Muscle of leg (tissue), 16 donors: Measurements from ENCODE around the gene ALG2. TPM values are rescaled to one million over a fixed set of nuclear protein-coding genes. Genes with fewer than 3 reads are reported as not detected.

ENCODE experiments used
- DNase-seq: peaks from one replicate; pipeline ENCODE4 v3.0.0; 2013
- H3K27ac ChIP-seq: one replicate; pipeline ENCODE4 v1.5.1; 2013; ENCODE audit warnings: mild to moderate bottlenecking, low read length, control low read depth
- H3K27me3 ChIP-seq: one replicate; pipeline ENCODE4 v1.6.1; 2013; ENCODE audit warnings: low read length; ENCODE audit not compliant: control insufficient read depth, insufficient read depth
- H3K36me3 ChIP-seq: one replicate; pipeline ENCODE4 v1.6.1; 2013; ENCODE audit warnings: low read length; ENCODE audit not compliant: control insufficient read depth, insufficient read depth
- H3K4me1 ChIP-seq: one replicate; pipeline ENCODE4 v1.6.1; 2013; ENCODE audit warnings: low read length; ENCODE audit not compliant: control insufficient read depth, insufficient read depth
- H3K4me3 ChIP-seq: one replicate; pipeline ENCODE4 v1.5.1; 2013; ENCODE audit warnings: low read length, control low read depth
- H3K9me3 ChIP-seq: replicated peaks from 2 replicates; pipeline ENCODE4 v1.6.1; 2013; ENCODE audit warnings: low read depth, low read length; ENCODE audit not compliant: control insufficient read depth
- WGBS: methylation state at CpG from one replicate; pipeline ENCODE4 v1.1.5; 2013; ENCODE audit warnings: missing lambda C conversion rate; ENCODE audit not compliant: insufficient coverage; 5-methylcytosine and 5-hydroxymethylcytosine counted together
- long read RNA-seq, 11 donors: transcript quantifications; one replicate each; lab custom pipeline, GENCODE V29; 2026
- polyA plus RNA-seq, 8 donors: library from polyadenylated mRNA; unstranded; fragments of 120-200 nt; gene quantifications; one replicate each; pipeline versions ENCODE4 v1.2.1 to v1.2.3, GENCODE V29; 2013; ENCODE audit warnings: inconsistent platforms in 1 of 8, low replicate concordance in 1 of 8; ENCODE audit not compliant: insufficient read length in 8 of 8, insufficient read depth in 1 of 8
- total RNA-seq: library from RNA; stranded (reverse); fragments of 120-200 nt; gene quantifications from one replicate; pipeline ENCODE4 v1.2.4, GENCODE V29; 2013

The ALG2 gene
- 21.9 TPM for total RNA-seq
- polyA plus RNA-seq = 10 to 100 TPM; 17.3 to 22.5 (median 19.5) TPM
- long read RNA-seq, donor 1, transcript ALG2-203 (2 exons, 1,880 nt) = major isoform, 8 of 8 reads
- long read RNA-seq, donor 1, partial matches to known transcripts = 0 of 8 reads
- long read RNA-seq, donor 1, other reads (novel, unspliced or antisense) = 0 of 8 reads
- long read RNA-seq, donor 2 = 0 reads
- long read RNA-seq, donor 3, transcript ALG2-203 (2 exons, 1,880 nt) = major isoform, 10 of 11 reads
- long read RNA-seq, donor 3, partial matches to known transcripts = 0 of 11 reads
- long read RNA-seq, donor 3, other reads (novel, unspliced or antisense) = 0 of 11 reads
- long read RNA-seq, donor 4, transcript ALG2-203 (2 exons, 1,880 nt) = major isoform, 5 of 5 reads
- long read RNA-seq, donor 4, partial matches to known transcripts = 0 of 5 reads
- long read RNA-seq, donor 4, other reads (novel, unspliced or antisense) = 0 of 5 reads
- long read RNA-seq, donor 5, transcript ALG2-203 (2 exons, 1,880 nt) = major isoform, 21 of 24 reads
- long read RNA-seq, donor 5, partial matches to known transcripts = 0 of 24 reads
- long read RNA-seq, donor 5, other reads (novel, unspliced or antisense) = 0 of 24 reads
- long read RNA-seq, donor 6, transcript ALG2-203 (2 exons, 1,880 nt) = major isoform, 9 of 489 reads
- long read RNA-seq, donor 6, partial matches to known transcripts = 93 of 489 reads
- long read RNA-seq, donor 6, other reads (novel, unspliced or antisense) = 386 of 489 reads
- long read RNA-seq, donor 7, transcript ALG2-203 (2 exons, 1,880 nt) = major isoform, 8 of 10 reads
- long read RNA-seq, donor 7, partial matches to known transcripts = 0 of 10 reads
- long read RNA-seq, donor 7, other reads (novel, unspliced or antisense) = 0 of 10 reads
- long read RNA-seq, donor 8, partial matches to known transcripts = 0 of 3 reads
- long read RNA-seq, donor 8, other reads (novel, unspliced or antisense) = 0 of 3 reads
- long read RNA-seq, donor 9, transcript ALG2-203 (2 exons, 1,880 nt) = major isoform, 6 of 6 reads
- long read RNA-seq, donor 9, partial matches to known transcripts = 0 of 6 reads
- long read RNA-seq, donor 9, other reads (novel, unspliced or antisense) = 0 of 6 reads
- long read RNA-seq, donor 10, transcript ALG2-203 (2 exons, 1,880 nt) = major isoform, 11 of 14 reads
- long read RNA-seq, donor 10, partial matches to known transcripts = 0 of 14 reads
- long read RNA-seq, donor 10, other reads (novel, unspliced or antisense) = 0 of 14 reads
- long read RNA-seq, donor 11, transcript ALG2-203 (2 exons, 1,880 nt) = major isoform, 12 of 13 reads
- long read RNA-seq, donor 11, partial matches to known transcripts = 0 of 13 reads
- long read RNA-seq, donor 11, other reads (novel, unspliced or antisense) = 0 of 13 reads

- peak within 1 kb of the TSS; percentile 86 for H3K4me3 ChIP-seq
- peaks cover 11% of the 10 kb centered on the region for H3K4me1 ChIP-seq
- H3K36me3 ChIP-seq = peaks cover 33% of the 10 kb centered on the region
- DNase-seq = peak; percentile 98
- no peaks in the 10 kb centered on the region for H3K9me3 ChIP-seq
- 0% methylated on average over 70 of the region's 70 CpGs for WGBS
- H3K27me3 ChIP-seq = no peaks in the 10 kb centered on the region
- peak within 1 kb of the TSS; percentile 99 for H3K27ac ChIP-seq
Observed at GRCh38 chr9:99221621-99222415, at the start of gene ALG2, which contains the start of gene SEC61B. ALG2 (minus strand) TSS chr9:99221942; CDS start chr9:99221894, 48 bp downstream. SEC61B (plus strand) TSS chr9:99222282; CDS start chr9:99222364, 82 bp downstream.

- Histone ChIP-seq H3K4me1 (peaks cover 4% of the 10 kb centered on the region), H3K4me3 (no peak overlapping the region), H3K36me3 (no peaks in the 10 kb centered on the region), H3K9me3 (no peaks in the 10 kb centered on the region), H3K27ac (no peak overlapping the region), H3K27me3 (peaks cover 2% of the 10 kb centered on the region)
- no CpG with 5 or more reads among the region's 3 CpGs for WGBS
- DNase-seq = no peak
Observed at GRCh38 chr9:99270491-99270890, 48.7 kb upstream of the ALG2 start.

- Histone ChIP-seq H3K4me1 (peaks cover 4% of the 10 kb centered on the region), H3K4me3 (no peak overlapping the region), H3K36me3 (no peaks in the 10 kb centered on the region), H3K27ac (no peak overlapping the region), H3K9me3 (no peaks in the 10 kb centered on the region), H3K27me3 (peaks cover 2% of the 10 kb centered on the region)
- WGBS = 84% methylated on average over 3 of the region's 3 CpGs
- no peak for DNase-seq
Observed at GRCh38 chr9:99269416-99269815, 47.7 kb upstream of the ALG2 start.

GRCh38 chr9:99266255-99267023 lies 44.7 kb upstream of the ALG2 start:
- H3K4me1 ChIP-seq = peaks cover 4% of the 10 kb centered on the region
- no peak overlapping the region for H3K27ac ChIP-seq
- peak; percentile 72 for DNase-seq
- H3K36me3 ChIP-seq = no peaks in the 10 kb centered on the region
- H3K9me3 ChIP-seq = no peaks in the 10 kb centered on the region
- WGBS = 12% methylated on average over 17 of the region's 17 CpGs
- no peak overlapping the region for H3K4me3 ChIP-seq
- H3K27me3 ChIP-seq = peaks cover 2% of the 10 kb centered on the region

GRCh38 chr9:99265691-99266090 lies 43.9 kb upstream of the ALG2 start:
- Histone ChIP-seq H3K9me3 (no peaks in the 10 kb centered on the region), H3K4me3 (no peak overlapping the region), H3K27ac (no peak overlapping the region), H3K27me3 (peaks cover 2% of the 10 kb centered on the region), H3K4me1 (peaks cover 4% of the 10 kb centered on the region), H3K36me3 (no peaks in the 10 kb centered on the region)
- no CpG with 5 or more reads among the region's 2 CpGs for WGBS
- no peak for DNase-seq

GRCh38 chr9:99264070-99264680 lies 42.4 kb upstream of the ALG2 start:
- Histone ChIP-seq H3K4me1 (peaks cover 12% of the 10 kb centered on the region), H3K27me3 (peaks cover 2% of the 10 kb centered on the region), H3K27ac (no peak overlapping the region), H3K4me3 (no peak overlapping the region), H3K9me3 (no peaks in the 10 kb centered on the region), H3K36me3 (no peaks in the 10 kb centered on the region)
- no peak for DNase-seq
- WGBS = 67% methylated on average over 1 of the region's 3 CpGs

- H3K36me3 ChIP-seq = no peaks in the 10 kb centered on the region
- H3K4me1 ChIP-seq = peaks cover 23% of the 10 kb centered on the region
- H3K4me3 ChIP-seq = no peak overlapping the region
- WGBS = 86% methylated on average over 1 of the region's 7 CpGs
- no peak overlapping the region for H3K27ac ChIP-seq
- DNase-seq = no peak
- H3K27me3 ChIP-seq = no peaks in the 10 kb centered on the region
- H3K9me3 ChIP-seq = no peaks in the 10 kb centered on the region
Observed at GRCh38 chr9:99262949-99263418, 41.2 kb upstream of the ALG2 start.

- Histone ChIP-seq H3K27me3 (no peaks in the 10 kb centered on the region), H3K27ac (no peak overlapping the region), H3K4me1 (peaks cover 31% of the 10 kb centered on the region), H3K9me3 (no peaks in the 10 kb centered on the region), H3K36me3 (no peaks in the 10 kb centered on the region), H3K4me3 (no peak overlapping the region)
- no peak for DNase-seq
- 86% methylated on average over 2 of the region's 2 CpGs for WGBS
Observed at GRCh38 chr9:99261923-99262322, 40.2 kb upstream of the ALG2 start.
